SK-N-SH (cell line): ENCODE data around the gene FAM50B.

Experiments
- CHD2 ChIP-seq: fragments of 150-350 bp; IDR thresholded peaks from 2 replicates; pipeline ENCODE4 v1.6.1; 2018; ENCODE audit warnings: low read length; ENCODE audit not compliant: partially characterized antibody
- CTCF ChIP-seq: fragments of 200-600 bp; sonication (generic); IDR thresholded peaks from 2 replicates; pipeline ENCODE4 v1.6.1; 2017; ENCODE audit warnings: antibody characterized with exemption, mild to moderate bottlenecking, moderate library complexity
- FOXM1 ChIP-seq: IDR thresholded peaks from 2 replicates; pipeline ENCODE4 v1.4.0; 2012; ENCODE audit warnings: low read depth, mild to moderate bottlenecking
- REST ChIP-seq: IDR thresholded peaks from 2 replicates; pipeline ENCODE4 v1.6.1; 2012; ENCODE audit warnings: mild to moderate bottlenecking, low read depth, low read length, moderate library complexity
- TAF1 ChIP-seq: IDR thresholded peaks from 2 replicates; pipeline ENCODE4 v1.6.1; 2012; ENCODE audit warnings: low read depth, mild to moderate bottlenecking, low read length, moderate library complexity, borderline replicate concordance

GRCh38 chr6:3884007-3884745, 35.0 kb downstream of the FAM50B start:
- TF ChIP-seq CHD2 (no peak), REST (no peak), FOXM1 (no peak), CTCF (no peak), TAF1 (no peak)
